GM21390 (cell line): ENCODE results near the gene RAB3IP.

Experiments
- ATAC-seq: cut with Tn5 transposase; IDR thresholded peaks from one replicate; pipeline ENCODE4 v1.9.1; 2021; ENCODE audit not compliant: unreplicated experiment

The RAB3IP gene, protein sequence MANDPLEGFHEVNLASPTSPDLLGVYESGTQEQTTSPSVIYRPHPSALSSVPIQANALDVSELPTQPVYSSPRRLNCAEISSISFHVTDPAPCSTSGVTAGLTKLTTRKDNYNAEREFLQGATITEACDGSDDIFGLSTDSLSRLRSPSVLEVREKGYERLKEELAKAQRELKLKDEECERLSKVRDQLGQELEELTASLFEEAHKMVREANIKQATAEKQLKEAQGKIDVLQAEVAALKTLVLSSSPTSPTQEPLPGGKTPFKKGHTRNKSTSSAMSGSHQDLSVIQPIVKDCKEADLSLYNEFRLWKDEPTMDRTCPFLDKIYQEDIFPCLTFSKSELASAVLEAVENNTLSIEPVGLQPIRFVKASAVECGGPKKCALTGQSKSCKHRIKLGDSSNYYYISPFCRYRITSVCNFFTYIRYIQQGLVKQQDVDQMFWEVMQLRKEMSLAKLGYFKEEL

DNA sequence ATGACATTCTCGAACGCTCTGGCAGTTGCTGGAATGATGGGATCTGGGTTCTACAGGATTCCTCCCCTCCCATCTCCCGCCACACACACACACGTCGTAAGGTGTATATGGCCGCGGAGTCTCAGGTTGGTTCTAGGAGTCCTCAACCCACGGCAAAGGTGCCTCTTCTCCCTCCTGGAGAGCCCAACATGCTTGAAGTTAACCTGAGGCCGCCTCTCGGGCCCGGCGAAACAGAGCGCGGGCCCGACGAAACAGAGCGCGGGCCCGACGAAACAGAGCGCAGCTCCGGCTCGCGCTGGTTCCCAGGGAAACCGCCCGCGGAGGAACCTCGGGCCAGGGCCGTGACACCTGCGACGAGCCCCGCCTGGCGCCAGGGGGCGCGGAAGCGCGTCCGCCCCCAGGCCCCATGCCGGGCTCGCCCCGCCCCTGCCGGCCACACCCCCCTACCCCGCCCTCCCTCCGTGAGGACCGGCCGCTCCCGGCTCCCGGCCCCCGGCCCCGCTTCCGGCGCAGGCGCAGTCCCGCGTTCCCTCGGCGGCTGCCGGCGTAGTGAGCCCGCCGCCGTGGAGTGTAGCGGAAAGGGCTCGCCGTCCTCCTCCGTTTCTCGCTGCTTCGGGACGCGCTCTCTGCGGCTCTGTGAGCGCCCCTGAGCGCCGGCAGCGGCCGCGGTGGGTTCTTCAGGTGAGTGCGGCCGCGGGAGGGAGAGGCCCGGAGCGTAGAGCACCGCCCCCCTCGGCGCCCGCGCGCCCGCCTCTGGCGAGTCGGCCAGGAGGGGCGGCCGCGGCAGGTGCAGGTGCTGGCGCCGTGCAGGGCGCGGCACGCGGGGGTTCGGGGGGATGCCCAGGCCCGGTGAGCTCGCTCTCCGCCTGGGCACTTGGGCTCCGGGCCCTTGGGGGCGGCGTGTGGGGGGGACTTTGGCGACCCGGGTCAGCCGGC is at the start of gene RAB3IP:
Gene RAB3IP (plus strand): TSS at position 510 of the 936 bp plus-strand sequence. CDS start 16,549 bp downstream, outside the sequence.
- ATAC-seq: peak; percentile 83

DNA sequence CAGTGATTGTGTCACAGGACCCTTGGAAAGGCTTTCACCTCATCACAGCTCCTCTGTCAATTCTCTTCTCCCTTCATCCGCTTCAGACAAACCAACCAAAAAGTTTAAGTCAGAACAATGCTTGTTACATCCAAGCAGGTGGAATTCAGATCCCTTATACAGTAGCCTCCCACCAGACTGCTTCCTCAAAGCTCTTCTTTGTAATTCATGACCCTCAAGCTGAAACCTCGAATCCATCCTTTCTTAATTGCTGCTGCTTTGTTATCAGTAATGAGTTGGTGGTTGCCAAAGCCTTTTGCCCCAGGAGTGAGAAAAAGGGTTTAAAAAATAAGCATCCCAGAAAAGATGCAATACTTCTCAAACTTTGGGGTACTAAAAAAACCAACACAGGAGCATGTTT is 49.0 kb upstream of the RAB3IP start:
- no peak for ATAC-seq

DNA sequence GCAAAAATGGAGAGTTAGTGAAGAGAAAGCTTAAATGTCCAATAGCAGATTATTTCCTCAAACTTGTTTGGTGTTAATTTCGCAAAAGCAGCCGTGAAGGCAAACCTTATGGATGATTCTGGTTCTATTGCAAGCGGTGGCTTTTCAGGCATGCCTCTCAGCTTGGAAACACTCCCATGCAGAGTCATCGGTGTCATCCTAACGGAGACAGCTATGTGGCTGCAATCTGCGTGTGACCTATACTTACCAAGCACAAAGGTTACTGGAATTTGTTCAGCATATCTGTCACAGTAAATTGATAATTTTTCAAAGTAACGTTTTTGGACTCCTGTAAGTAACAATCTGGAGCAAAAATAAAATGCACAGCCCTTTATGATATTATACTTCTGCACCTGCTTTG is 44.5 kb upstream of the RAB3IP start:
- no peak for ATAC-seq

DNA sequence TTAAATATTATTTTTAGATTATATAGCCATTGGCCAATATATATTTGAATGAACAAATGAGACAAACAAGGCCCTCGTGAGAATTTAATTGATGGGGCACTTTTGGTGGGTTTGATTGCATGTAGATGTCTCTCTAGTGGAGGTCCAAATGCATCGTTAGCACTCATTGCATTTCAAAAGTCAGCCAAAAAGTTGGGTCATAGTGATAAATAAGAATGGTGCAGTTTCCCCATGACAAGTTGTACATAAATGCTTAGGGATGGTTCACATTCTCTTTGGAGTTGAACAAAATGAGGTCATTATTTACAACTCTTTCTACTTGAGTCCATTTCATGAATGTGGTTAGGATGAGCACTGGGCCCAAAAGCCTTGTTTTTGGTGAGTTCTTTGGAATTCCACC is 40.6 kb upstream of the RAB3IP start:
- no peak for ATAC-seq

DNA sequence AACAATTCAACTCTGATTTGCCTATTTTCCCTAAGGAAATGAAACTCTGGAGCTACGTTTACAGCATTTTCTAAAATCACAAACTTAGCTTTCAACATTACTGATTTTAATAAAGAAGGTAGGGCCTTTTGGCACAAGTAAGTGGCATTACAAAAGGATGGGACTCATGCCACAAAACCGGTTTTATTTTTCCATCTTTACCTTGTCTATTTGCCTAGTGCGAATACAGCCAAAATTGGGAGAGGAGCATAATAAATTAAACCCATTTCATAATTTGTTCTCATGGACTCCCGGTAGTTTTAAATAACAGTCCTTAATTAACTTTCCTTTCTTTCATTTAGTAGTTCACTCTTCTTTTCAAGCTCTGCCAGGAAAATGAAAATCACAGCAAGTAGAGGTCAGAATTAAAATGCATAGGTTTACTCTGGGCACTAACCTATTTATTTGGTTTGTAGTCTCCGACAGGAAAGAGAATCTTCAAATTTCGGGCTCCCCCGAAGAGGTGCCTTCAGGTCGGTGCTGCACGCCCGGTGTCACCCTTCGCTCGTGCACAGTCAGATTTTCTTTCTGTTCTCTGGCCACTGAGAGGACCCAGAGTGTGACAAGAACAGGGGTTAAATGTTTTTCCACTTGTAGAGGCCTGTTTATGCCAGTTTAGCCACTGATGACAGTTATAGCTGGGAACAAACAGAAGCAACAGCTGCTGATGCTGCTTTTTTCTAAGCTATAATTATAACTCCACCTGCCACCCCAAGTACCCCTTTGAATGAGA is 39.7 kb upstream of the RAB3IP start, which contains the start of gene BEST3:
Gene BEST3 (minus strand): TSS at position 535 of the 772 bp plus-strand sequence. CDS start 1,505 bp downstream, outside the sequence.
- ATAC-seq: no peak

DNA sequence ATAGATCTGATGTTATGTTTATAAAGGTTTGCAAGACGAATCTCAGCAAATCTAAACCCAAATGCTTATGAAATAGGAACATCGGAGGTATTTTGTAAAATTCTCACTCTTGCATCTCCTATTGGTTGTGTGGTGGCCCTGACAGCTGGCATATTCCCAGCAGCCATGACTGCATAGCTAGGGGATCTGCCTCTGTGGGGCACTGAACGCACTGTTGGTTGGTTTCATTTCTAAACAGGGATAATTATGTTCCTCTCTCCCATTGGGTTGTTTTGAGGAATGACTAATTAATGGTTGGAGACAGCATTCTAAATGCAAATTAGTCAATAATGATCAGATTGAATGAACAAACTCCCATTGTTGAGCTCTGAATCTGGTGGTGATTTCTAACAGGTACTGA is 36.8 kb upstream of the RAB3IP start:
- no peak for ATAC-seq

DNA sequence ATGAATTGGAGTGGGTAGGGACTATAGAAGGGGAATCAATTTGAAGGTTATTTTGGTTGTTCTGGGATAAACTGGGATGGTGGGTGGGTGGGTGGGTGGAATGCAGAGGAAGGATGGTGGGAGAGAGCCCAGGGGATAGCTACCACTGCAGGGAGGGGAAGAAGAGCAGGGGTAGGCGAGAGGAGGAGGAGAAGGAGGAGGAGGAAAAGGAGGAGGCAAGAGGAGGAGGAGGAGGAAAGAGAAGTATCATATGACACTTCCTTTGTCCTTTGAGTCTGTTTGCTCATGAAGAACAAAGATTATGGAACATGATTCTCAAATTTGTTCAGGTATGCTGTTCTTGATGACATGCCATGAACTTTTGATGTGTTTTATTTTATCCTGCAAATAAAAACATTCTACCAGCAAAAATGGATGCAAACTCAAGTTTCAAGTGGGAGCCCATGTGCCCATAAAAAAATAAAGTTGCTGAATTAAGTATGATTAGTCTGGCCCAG is 35.5 kb upstream of the RAB3IP start:
- no peak for ATAC-seq

DNA sequence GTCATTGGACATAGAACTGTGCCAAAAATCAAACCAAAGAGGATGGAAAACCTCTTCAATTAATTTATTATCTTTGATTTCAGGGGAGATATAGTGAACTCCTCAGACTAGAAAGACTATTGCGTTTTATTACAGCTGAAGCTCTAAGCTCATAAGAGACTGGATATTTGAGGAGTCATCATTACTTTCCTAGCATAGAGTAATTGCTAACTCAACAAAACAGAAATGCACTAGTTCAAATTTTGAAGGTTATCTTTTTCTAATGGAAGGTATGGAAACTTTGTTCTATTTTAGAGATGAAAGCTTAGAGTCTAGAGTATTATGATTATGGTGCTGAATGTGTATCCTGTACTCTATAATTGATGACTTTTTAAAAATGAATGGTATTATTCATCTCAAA is 34.3 kb upstream of the RAB3IP start:
- ATAC-seq: no peak

DNA sequence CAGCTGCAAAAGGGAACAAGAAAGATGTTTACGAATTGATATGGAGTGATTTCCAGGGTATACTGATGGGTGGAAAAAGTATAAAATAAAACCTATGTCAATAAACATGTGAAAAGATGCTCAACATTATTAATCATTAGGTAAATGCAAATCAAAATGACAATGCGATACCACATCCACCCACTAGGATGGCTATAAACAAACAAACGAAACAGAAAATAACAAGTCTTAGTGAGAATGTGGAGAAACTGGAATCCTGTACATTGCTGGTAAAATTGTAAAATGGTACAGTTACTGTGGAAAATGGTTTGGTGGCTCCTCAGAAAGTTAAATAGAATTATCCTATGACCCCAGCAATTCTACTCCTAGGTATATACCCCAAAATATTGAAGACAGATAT is 30.0 kb upstream of the RAB3IP start:
- ATAC-seq: no peak

DNA sequence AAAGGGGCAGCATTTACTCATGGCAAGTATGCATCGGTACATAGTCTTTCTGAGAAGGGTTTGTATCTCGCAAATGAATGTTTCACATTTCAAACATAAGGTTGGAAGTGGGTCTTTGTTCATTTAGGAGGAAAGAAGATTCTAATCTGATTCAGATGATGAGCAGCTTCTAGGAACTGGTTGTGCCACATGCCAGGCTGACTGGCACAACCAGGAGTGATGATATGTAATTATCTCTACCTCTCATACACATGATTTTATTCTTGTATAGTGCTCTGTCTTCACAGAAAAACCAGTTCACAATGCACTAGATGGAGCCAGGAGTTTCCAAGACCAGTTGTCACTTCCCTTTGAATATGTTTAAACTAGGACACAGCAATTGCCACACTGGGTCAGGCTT is 25.8 kb upstream of the RAB3IP start:
- ATAC-seq: no peak

DNA sequence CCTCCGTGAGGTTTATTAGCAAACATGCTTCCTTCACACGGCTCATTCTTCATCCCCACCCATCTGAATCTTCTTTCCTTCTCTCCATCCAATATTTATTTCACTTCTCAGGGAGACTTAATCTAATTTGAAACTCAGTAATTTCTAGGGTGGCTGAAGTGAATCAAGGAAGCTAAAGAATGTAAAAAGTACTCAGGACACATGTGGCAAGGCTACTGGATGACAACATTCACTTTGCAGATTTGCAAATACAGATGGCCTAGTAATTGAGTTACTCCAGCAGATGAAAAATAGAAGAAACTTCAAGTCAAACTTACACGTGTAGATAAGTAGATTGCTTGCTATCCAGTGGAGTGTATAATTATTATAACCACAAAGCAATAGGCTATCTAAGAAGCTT is 24.1 kb upstream of the RAB3IP start:
- no peak for ATAC-seq

DNA sequence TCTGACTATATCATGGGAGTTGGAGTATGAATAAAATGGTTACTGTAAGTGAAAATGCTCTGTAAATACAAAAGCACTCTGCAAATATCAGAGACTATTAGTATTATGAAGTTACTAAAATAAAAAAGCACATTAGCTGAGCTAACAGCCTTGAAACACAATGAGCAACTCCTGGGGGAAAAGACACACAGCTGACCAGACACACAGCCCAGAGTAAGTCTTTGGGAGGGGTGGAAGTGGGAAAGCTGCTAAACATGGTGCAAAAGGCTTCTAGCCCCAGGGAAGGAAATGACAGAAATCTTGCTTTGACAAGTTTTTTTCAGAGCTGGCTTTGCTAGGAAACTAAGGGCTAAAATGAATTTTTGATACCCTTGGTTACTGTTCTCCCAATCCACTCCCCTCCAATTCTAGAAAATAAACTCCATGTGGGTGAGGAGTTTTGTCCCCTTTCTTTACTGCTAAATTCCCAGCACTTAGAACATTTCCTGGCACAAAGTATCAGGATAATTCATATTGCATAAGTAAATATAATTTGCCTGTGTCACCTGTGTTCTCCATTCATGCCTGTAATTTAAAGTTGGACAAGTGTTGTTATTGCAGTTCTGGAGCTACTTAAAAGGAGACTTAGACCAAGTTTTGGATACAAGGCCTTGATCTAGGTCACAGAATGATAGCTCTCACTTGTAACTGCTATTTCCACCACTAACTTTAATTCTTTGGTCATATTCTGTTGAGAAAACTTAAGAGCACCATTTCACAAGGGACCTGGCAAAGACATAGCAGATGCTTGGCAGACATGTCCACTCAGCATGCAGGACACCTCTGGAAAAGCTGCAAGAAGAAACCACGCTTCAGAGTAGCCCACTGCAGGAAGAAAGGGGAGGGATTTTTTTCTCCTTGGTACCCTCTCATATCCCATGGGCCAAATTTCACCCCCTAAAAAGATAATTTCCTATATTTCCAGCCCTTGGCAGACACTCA is 19.0 kb upstream of the RAB3IP start:
- ATAC-seq: no peak

DNA sequence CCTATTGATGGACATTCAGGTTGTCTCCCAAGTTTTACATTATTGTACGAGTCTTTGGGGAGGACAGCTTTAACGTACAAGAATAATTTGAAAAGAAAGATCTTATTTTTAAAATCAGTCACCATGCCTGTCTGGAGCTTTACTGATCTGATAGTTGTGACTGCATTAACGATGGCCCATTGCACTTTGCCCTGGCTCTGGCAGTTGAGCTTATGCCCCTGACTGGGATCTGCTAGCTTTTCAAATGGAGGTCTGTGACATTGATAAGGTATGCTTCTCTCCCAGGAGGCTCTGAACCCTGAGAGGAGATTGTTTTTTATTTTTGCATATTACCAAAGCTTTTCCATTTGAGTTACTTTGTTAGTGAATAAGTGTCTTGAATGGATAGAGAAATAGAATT is 17.9 kb upstream of the RAB3IP start:
- ATAC-seq: no peak

DNA sequence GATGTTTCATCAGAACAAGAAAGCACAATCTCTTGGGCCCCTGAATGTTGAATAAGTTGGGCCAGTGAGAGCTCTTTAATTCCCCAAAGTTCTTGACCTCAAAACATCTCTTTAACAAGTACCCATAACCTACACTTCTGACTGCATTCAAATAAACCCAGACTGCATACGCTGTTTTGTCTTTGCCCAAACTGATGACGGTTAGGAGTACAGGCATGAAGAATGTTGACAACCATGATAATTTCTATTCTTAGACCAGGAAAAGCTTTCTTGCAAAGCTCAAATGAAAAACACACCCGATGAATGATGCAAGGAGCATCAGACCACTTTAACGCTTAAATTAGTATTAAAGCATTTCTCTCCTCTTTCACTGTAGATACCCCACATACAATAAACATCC is 11.7 kb upstream of the RAB3IP start:
- no peak for ATAC-seq

DNA sequence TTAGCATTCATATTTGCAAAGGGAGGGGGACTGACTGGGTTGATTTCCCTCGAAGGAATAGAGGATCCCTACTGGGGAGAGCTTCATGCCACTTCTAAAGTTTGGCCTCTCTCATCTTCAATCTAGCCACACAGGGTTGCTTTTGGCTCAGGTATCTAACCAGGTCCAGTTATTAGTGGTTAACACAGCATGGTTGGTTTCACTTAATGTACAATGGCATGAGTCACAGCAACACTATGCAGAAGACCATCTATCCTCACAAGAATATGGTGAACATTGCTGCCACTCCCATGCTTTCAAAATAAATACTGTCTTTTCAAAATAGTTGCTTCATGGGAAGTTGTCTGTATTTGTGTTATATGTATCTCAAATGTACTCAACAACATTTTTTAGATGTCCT is 6.6 kb upstream of the RAB3IP start:
- ATAC-seq: no peak

DNA sequence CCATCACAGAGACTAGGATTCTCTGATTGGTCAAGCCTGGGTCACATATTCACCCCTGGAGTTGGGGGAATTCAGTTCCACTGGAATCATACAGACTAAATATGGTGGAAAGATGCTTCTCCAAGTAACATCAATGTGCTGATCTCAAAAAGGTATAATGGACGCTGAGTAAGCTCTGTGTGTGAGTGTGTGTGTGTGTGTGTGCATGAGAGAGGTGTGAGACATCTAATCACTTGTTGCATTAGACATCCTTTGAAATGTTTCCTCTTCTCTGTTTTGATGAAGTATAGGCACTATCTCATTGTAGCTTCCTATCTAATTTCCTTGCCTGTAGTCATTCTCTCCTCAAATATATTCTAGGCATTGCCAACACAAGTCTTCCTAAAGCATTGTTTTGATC is 5.0 kb upstream of the RAB3IP start:
- no peak for ATAC-seq

DNA sequence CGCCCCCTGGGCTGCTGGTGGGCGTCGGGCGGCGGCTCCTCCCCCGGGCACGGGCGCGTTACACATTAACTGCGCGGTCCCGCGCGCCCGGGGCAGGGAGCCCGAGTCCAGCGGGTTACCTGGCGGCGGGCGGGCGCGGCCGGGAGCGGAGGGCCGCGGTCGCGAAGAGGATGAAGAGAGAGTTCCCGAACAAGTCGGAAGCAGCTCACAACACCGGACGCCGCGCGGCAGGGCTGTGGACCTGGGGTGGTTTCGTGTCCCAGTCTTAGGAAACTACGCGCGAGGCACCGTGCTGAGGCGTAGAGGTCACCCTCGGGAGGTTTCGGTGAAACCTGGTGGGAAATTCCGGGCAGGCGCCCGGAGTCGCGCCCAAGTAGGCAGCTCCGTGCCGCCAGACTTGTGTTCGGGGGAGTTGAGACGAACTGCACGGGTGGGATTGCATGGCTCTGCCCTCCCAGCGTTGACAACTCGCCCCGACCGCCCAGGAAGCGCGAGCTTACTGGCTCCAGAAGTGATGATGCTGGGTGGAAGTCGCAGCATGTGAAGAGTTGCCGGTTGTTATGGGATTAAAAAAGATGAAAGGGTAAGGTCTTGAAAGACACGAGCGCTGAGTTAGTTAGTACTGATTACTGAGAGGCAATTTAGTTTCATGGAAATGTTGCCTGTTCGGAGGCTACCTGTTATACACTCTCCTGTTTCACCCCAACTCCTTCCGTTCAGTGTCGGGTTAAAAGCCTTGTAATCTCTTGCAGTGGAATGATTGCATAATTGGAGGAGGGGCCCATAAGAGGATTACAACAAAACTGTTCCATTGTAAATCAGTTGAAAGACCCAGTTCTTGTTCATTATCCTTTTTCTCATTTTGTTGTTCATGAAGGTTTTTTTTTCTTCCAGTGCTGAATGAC is 879 bp downstream of the RAB3IP start:
- peak; percentile 39 for ATAC-seq

DNA sequence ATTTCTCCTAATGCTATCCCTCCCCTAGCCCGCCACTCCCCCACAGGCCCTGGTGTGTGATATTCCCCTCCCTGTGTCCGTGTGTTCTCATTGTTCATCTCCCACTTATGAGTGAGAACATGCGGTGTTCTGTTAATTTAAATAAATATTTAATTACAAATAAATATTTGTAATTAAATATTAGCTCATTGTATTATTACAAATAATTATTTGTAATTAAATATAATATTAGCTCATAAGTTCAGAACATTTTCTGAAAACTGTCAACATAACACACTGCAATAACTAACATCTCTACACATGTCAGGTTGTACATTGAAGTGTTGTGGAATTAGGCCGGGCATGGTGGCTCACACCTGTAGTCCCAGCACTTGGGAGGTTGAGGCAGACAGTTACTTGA is 5.4 kb downstream of the RAB3IP start:
- no peak for ATAC-seq

DNA sequence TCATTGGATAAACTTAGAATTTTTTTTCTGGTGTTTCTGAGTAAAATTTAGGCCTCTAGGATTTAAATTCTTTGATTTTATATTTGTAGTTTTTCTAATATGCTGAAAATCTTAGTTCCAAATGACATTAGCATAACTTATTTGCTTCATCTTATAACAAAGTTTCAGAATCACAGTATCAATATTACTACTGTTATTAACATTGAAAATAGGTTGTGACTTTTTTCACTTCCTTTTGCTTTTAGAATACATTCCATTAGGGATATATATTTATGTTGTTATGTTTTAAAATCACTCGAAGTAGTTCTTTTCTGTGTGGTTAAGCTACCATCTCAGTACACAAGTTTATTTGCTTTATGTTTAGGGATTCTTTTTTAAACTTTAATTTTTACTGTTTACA is 12.8 kb downstream of the RAB3IP start:
- no peak for ATAC-seq
